SK-N-MC (cell line): Measurements from ENCODE around the gene ULK4.

Experiments
- EZH2 ChIP-seq: fragments of 200-600 bp; sonication (generic); IDR thresholded peaks from one replicate; pipeline ENCODE4 v1.6.1; 2017; ENCODE audit warnings: antibody characterized with exemption
- POLR2AphosphoS5 ChIP-seq: IDR thresholded peaks from 2 replicates; pipeline ENCODE4 v1.6.1; 2012; ENCODE audit warnings: mild to moderate bottlenecking, low read depth, low read length, borderline replicate concordance

DNA sequence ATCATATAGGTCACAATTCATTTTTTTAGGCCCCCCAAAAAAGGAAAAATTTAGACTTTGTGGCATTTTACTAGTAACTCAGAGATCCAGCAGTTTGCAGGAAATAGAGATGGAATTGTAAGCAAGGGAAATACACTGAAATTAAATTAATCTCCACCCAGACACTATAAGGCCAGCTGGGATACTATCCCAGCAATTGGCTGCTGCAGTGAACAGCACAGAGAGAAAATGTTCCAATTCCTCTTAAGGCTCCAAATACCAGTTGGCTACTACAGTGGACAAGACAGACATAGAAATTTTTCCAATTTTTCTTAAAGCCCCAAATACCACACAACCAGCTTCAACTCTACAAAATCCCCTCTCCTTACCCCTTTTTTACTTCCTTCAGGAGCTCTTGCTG is 78.9 kb downstream of the ULK4 start:
- no peak for TF ChIP-seq POLR2AphosphoS5
- no peak for TF ChIP-seq EZH2
